HG03469 (cell line): ENCODE results near the gene THSD4.

ENCODE experiments used
- ATAC-seq: cut with Tn5 transposase; IDR thresholded peaks from one replicate; pipeline ENCODE4 v1.9.1; 2021; ENCODE audit warnings: mild to moderate bottlenecking, moderate library complexity, moderate number of reproducible peaks; ENCODE audit not compliant: unreplicated experiment

Gene THSD4

DNA sequence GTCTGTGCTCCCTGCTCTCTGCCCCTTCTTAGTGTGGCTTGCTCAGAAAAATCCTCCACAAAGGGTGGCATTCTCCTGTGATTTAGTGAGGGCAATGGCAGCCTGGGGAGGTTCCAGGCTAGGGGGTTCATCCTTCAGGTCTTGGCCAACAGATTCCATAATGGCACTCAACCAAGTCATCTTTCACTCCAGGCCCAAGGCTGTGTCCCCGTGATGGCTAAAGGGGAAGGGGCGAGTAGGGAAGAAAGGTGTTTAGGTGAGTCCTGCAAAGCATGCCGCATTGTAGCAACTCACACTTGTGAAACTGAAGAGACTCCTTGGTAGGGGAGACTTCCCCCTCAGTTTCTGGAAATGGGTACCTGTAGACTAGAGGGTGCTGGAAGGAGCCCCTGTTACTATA is 105.6 kb downstream of the THSD4 start:
- no peak for ATAC-seq

DNA sequence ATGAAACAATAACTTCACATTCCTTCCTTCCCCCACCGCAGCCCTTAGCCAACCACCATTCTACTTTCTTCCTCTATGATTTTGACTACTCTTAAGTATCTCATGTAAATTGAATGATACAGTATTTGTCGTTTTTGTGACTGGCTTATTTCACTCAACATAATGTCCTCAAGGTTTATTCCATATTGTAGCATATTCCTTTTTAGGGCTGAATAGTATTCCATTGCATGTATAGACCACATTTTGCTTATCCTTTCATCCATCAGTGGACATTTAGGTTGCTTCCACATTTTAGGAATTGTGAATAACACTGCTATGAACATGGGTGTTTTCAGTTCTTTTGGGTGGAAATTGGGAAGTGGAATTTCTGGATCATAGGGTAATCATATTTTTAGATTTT is 106.1 kb downstream of the THSD4 start:
- ATAC-seq = no peak

DNA sequence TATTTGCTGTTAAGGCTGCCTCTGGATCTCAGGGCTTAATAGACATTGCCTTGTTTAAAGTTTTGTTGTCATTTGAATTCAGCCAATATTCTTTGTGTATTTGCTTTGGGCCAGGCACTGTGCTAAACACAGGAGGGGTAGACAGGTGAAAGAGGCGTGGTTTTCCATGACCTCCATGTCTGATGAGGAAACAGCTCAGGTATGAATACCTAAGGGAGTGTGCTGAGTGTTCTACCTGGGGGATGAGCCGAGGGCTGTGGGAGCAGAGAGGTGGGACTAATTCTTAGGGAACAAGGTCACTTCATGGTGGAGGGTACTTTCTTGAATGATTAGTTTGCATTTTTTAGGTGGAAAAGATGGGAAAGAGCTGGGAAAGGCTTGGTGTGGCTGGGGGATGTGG is 108.2 kb downstream of the THSD4 start:
- ATAC-seq = no peak

DNA sequence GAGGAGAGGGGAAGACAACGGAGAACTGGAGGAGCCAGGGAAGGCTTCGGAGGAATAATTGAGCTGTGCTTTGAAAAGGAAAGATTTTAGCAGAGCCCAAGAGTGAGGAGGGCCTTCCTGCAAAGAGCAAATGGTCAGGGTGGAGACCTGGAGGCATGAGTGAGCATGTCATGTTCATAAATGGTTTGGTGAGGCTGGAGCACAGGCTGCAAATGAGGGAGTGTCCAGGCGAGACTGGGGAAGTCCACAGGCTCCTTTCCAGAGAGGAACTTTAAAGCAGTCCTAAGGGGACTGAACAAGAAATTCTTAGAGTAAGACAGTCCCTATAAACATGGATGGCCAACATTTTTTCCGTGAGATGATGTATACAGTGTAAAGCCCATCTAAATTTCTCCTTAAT is 108.8 kb downstream of the THSD4 start:
- ATAC-seq = no peak

DNA sequence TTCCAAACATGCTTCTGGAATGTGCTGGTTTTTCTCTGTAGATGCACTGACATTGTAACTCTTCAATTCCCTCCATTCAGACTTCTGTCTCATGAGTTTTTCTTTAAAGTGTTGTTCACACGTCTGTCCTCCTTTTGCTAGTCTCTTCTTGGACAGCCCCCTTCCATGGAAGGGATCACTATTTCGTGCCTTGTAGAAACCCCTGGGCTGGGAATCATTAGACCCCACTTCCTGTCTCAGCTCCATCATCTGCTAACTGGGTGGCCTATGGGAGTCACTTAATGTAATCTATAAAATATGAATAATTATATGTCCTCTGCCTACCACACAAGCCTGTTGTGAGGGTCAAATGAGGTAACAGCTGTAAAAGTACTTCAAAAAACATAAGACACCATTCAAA is 110.6 kb downstream of the THSD4 start:
- ATAC-seq = no peak

DNA sequence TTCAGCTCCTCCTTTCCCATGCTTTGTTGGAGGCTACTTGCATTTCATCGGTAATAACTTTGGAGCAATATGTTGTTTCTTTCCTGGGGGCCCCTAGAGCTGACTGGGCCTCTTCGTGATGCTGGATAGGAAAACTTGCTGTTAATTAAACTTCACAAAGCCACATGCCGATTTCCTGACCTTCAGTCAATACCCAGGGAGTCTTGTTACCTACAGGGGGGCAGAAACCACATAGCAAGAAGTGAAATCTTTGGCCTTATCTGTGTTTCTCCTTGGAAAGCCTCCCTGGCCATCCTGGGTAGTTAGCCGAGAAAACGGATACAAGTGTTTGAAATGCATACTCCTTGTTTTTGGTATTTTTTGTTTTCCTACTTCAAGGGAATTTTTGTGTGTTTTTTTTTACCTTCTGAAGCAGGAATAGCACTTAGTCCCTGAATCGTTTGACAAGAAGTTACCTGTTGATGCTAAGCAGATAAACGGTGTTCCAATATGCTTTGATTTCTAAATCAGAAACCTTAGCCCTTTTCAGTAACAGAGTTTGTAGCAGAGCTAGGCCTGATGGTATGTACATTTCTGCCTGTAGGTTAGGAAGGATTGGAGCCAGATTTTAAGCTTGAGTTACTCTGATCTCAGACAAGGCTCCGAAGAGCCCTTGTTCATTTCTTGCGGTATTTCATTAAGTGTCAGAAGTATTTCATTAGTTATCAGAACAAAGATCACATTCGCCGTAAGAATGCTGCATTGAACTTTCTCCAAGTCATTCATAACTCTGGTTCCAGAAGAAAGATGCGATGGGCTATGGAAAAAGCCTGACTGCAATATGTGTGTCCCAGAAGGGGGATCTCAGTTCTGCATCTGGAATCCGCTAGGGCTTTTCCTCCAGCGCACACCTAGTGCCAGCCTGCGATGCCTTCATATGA is 111.5 kb downstream of the THSD4 start:
- ATAC-seq = no peak

DNA sequence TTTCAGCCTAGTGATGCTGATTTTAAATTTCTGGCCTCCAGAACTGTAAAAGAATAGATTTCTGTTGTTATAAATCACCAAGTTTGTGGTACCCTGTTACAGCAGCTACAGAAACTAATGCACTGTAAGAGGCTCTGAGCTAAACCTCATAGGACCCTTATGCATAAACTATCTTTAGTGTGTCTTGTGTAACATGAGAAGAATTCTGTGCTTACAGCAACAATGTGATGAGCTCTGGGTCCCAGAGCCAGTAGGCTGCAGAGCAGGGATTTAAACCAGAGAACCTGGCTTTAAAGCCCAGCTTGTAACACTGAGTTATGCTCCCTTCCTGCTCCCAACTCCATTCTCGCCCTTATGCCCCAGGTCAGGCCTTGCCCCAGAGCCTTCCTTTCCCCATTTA is 113.1 kb downstream of the THSD4 start:
- no peak for ATAC-seq

DNA sequence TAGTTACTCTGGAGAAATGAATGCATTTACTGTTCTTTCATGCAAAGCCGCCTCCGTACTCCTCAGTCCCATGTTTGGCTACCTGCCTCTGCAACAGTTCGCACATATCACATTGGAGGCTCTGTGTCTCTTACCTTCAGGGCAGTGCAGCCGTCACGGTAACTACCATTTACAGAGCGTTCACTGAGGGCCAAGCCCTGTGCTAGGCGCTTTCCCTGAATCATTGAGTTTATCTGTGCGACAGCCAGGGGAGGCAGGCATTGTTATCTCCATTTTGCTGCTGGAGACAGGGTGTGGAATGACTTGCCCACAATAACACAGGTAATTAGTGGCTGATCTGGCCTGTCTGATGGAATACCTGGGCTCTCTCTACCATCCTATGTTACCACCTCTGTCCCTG is 115.0 kb downstream of the THSD4 start:
- ATAC-seq = no peak

DNA sequence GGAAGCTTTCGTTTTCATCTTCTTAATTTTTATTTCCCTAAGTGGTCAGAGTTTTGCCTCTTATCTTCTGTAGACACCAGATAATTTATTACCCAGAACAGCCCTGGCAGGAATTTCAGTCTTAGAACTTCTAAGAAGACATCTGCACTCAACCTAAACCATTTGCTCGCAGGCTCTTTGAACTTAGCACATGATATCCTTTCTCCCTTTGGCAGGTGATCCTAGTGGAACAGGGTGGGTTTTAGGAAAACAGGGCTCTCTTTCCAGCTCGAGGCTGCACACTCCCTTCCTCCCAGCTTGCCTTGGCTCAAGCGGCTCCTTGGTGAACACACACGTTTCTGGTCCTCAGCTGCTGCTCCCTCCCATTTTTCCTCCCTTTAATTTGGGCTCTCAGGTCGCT is 116.5 kb downstream of the THSD4 start:
- ATAC-seq = no peak

DNA sequence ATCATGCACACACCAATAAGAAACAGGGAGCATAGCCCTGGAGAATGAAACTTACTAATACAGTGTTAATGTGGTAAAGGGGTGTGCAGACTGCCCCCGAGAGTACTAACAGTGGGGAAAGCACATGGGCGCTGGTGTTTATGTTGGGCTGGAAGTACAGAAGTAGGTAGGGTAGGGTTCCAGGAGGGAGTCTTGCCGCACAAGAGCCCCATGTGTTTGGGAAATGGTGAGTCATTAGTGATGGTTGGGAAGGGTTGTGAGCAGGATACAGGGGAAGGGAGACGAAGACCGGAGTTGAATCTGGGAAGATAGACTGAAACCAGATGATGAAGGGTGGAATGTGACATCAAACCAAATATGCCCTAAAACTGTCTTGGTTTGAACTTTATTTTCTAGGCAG is 117.1 kb downstream of the THSD4 start:
- no peak for ATAC-seq

DNA sequence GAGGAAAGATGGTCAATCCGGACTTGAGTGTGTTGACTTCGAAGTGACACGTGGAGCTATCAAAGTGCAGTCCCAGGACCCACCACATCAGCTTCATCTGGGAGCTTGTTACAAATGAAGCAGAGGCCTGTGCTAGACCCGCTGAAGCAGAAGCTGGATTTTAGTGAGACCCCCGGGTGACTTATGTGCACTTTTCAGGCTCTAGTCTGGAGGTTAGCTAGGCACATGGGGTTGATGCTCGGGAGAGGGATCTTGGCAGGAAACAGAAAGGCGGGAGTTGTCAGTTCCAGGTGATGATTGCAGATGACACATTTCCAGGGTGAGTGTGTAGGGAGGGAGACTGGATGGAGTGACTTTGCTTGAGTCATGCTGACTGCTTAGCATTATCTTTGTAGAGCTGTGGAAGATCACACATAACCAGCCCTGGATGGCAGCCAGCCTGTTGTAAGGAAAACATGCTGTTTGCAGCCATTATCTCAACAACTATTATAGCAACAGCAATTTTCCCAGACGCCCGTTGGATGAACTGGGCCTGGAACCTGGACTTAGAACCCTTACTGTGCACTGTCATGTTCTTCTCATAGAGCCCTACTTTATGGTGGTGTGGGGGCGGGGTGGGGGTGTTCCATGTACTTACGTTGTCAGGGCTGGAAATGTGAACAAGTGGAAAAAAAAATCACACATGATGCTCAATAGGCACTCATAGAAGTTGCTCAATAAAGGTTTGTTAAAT is 122.4 kb downstream of the THSD4 start:
- no peak for ATAC-seq

DNA sequence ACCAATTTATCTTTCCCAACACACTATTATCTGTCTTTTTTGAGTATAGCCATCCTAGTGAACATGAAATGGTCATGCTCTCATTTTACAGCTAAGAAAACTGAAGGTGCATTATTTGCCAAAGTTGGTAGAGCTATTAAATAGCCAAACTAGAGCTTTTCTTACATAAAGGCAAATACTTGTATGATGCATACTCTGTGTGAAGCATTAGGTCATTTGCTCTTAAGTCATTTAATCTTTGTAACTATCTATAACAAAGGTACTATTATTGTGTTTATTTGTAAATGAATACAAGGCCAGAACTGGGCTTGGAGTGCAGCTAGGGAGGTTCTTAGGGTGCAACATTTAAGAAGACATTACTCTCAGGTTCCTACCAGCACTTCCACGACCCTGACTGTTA is 123.7 kb downstream of the THSD4 start:
- ATAC-seq = no peak

DNA sequence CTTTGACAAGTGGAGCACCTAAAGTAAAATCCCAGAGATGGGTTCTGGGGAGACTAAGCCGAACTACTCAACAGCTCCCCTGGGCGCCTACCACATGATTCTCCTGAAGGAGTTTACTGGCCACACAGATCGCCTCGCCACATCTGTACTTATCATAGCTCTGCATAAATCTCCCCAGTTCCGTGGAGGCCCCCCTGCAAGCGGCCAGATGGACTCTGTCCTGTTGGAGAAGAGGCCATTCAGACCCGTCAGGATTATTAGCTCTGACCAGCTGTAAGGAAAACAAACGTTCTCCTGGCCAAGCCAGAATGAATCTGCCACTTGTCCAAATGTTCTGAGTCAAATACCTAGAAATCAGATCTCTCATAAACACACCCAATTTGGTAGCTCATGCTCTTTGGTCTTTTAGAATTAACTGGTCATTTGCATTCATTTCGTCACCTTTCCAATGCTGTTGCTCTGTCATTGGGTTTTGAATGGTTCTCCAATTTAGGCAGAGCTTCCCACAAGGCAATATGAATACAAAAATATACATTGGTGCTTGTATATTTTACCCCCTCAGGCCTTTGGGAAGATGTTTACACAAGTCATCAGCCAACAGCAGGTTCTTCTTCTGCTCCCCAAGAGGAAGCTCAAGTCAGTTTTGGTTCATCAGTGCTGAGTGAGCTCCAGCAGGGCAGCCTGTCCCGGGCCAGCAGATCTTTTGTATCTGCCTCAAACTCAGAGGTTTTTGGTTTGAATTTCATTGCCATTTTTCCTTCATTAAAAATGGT is 124.5 kb downstream of the THSD4 start:
- no peak for ATAC-seq

DNA sequence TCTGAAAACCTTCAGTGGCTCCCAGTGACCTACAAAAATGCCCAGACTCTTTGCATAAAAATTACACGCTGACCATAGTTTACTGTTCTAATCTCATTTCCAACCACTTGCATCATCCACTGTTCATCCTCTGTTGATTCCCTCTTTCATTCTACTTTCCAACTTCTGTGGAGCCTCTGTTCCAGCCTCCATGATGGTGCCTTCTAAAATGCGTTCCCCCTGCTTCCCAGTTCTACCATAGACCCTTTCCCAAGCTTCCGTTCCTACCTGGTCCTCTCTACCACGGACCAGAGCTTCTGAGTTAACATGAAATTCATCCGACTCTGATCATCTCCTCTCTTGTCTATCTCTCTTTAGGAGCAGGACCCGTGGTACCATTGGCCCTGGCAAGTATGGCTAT is 127.0 kb downstream of the THSD4 start:
- no peak for ATAC-seq

DNA sequence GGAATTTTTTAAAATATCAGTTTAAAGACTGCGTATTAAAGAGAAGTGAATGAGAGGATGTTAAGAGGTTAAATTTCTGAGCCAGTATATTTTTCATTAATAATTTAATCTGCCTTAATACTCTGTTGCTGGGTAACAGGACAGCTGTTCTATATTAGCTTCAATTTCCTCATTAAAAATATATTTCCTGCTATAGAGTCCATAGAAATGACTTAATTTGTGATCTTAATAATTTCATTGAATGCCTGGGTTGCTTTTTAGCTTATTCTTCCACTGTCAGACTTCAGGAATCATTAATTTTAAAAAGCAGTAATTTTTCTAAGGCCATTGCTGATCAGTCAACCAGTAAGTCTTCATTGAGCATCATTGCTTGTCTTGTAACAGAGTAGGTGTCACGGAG is 129.0 kb downstream of the THSD4 start:
- no peak for ATAC-seq

DNA sequence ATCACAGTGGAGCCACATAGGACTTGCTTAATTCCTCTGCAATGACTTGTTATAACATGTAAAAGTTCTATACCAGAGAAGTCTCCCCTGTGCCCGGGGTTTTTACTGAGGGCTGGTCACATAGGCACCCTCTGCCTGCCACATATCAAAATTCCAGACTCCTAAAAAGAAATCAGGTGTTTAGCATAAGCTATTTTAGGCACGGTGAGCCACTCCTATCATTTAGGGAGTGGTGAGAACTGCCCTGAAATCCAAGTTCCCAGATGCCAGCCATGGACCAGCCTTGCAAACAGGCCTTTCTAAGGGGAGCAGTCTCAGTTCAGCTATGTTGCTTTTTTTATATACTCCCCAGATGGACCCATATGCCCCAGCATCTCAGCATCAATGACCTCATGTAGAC is 130.3 kb downstream of the THSD4 start:
- no peak for ATAC-seq

DNA sequence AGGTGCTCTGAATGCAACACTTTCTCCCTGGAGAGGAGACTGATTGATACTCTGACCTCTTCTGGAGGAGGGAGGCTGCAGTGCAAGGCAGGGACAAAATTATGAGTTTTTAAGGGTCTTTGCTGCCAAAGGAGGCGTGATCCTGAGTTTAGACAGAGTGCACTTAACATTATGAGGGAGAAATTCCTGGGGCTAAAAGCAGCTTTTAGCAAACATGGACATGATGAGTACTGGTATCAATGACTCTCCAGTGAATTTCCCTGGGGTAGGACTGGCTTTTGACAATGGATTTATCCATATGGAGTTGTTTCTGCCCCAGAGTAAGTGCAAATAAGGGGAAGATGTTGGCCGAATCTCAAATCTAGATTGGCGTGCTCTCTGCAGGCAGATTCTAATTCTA is 133.1 kb downstream of the THSD4 start:
- ATAC-seq = no peak

DNA sequence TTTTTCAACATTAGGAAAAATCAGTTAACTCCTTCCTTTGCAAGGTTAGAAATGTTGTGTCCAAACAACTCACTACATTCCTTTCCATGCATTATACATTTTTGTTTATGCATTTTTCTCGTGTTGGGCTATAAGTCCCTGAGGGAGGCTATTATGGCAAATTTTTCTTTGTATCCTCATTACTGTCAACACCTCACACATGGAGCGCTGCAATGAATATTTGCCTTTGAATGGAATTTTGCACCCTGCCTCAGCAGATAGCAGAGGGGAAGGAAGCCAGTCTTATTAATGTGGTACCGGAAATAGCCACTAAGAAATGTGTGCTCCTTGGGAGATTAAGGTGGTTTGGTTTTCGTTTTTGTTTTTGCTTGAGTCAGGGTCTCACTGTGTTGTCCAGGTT is 134.7 kb downstream of the THSD4 start:
- ATAC-seq = no peak

DNA sequence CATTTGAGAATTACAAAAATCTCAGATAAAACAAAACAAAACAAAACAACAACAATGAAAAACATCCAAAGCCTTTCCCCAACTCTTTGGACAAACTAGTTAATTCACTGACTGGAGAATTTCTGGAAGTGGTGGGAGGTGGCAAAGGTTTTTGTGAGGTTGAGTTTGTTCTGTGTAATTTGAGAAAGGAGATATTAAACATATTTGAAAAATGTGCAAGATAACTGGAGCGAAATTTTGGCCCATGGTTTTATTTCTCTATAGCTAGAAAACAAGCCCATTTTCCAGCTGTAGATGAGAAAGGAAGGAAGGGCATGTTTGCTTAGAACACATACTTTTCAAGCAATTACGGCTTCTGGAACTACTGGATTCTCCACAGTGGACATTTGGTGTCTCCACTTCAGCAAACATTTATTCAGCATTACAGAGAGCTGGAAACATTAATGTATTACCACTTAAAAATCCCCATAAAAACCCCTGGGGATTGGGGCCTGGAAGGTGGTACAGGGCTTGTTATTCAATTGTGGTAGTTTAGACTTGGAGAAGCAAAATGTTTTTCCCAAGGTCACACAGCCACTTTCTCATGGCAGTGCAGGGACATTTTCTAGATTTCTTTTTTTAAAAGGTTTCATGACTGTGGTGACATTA is 135.8 kb downstream of the THSD4 start:
- ATAC-seq = no peak

DNA sequence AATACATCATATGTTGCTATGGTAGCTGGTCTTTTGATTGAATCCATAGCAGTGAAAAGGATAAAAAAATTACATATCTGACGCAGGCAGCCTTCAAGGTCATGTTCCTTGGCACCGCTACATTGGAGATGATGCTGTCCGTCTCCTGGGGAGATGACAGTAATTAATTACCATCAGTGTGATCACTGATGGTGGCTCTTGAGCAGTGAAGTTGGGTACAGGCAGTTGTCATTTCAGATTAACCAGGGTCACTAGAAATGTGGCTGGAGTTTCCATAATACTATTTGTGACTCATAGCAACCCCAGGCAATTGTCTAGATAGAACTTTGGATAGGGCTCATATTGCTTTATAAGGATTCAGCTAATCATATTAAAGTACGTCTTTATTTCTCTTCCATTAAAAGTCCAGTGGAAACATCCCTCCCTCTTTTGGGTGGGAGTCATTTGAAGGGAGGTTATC is 136.3 kb downstream of the THSD4 start:
- ATAC-seq = no peak
